ENCODE measurements around the gene PSMD13.
"Not testable (repeated sequence)": the region's sequence is repeated elsewhere in the genome, so short reads cannot be mapped to it uniquely, and the experiment has no call there.

PSMD13 gene

DNA sequence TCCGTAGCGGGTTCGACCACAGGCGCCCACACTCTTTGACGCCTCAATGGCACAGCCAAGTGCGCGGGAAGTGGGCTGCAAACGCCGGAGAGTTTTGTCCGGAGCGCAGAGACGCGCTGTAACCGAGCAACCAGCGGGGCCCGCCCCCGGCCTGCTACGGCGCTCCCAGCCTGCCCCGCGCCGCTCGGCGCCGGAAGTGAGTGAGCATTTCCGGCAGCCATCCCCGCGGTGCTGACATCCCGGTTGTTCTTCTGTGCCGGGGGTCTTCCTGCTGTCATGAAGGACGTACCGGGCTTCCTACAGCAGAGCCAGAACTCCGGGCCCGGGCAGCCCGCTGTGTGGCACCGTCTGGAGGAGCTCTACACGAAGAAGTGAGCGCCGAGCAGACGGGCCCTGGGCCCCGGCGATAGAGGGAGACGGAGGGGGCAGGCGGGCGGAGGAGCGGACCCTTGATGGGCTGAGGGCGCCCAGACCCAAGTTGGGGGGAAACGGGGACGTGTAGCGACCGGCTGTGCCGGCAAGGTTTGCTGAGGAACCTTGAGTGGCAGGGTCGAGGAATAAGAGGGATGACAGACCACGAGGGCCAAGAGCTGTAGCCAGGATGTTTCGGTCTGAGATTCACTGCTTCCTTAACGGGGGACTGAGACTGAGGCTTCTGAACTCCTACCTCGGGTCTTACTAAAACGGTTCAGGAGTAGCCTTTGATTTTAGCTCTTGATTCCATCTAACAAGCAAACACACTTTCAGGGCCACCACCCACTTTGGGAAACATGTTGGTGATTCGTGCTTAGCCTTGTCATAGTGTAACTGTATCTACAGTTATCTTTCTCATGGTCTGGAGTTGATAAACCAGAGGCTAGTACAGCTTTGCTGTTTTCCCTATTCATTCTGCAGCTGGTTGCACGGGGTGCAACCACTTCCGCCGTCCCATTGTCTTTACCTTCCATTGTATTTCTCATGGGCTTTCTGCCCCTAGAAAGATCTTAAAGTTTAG is at the start of gene PSMD13:
TSS of gene PSMD13 (plus strand) at position 203 of the 994 bp plus-strand sequence. CDS start at position 277, 74 bp downstream.
- peak within 1 kb of the TSS; percentile 96 for H3K9ac ChIP-seq (ENCODE audit: insufficient read length, low read depth)
- DNase-seq (ENCODE audit: low read depth, low spot score), result peak; percentile 63
- peaks cover 54% of the 10 kb centered on the region for H3K36me3 ChIP-seq (ENCODE audit: insufficient read depth, insufficient read length, low read length)
- no peak for TF ChIP-seq YY1 (IDR thresholded peaks at IDR 0.05; ENCODE audit: insufficient read depth, insufficient read length)
- TF ChIP-seq ZNF274 (IDR thresholded peaks at IDR 0.05; ENCODE audit: low read depth, low read length), result no peak
- no peak for TF ChIP-seq SUZ12 (IDR thresholded peaks at IDR 0.05; ENCODE audit: extremely low read depth, insufficient read depth, insufficient read length)
- peak within 1 kb of the TSS; percentile 94 for H3K4me3 ChIP-seq (ENCODE audit: insufficient read length, low read depth)
- H3K9me3 ChIP-seq (ENCODE audit: insufficient read depth, low read length), result no peaks in the 10 kb centered on the region
- no peaks in the 10 kb centered on the region for H3K27me3 ChIP-seq (ENCODE audit: insufficient read depth, insufficient read length)
- peaks cover 6% of the 10 kb centered on the region for H3K4me1 ChIP-seq (ENCODE audit: insufficient read depth, insufficient read length)

DNA sequence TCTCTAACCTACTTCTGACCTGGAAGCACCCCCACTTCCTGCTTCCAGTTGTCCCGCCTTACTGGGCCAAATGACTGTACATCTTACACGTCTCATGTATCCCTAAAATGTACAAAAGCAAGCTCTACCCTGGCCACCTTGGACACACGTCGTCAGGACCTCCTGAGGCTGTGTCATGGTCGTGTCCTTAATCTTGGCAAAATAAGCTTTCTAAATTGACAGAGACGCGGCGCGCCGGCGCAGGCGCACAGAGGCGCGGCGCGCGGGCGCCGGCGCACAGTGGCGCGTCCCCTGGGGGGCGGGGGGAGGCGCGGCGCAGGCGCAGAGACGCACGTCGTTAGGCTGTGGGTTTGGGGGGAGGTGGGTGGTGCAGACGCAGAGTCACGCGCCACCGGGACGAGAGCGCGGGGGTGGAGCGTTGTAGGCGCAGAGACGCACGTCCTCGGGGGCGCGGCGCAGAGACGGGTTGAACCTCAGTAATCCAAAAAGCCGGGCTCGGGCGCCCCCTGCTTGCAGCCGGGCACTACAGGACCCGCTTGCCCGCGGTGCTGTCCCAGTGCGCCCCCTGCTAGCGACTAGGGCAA is 47.5 kb upstream of the PSMD13 start:
- not testable (repeated sequence) for H3K4me1 ChIP-seq (ENCODE audit: insufficient read depth, insufficient read length); DNase-seq (ENCODE audit: low read depth, low spot score); H3K36me3 ChIP-seq (ENCODE audit: insufficient read depth, insufficient read length, low read length); H3K9me3 ChIP-seq (ENCODE audit: insufficient read depth, low read length); H3K27me3 ChIP-seq (ENCODE audit: insufficient read depth, insufficient read length); H3K9ac ChIP-seq (ENCODE audit: insufficient read length, low read depth); H3K4me3 ChIP-seq (ENCODE audit: insufficient read length, low read depth)

DNA sequence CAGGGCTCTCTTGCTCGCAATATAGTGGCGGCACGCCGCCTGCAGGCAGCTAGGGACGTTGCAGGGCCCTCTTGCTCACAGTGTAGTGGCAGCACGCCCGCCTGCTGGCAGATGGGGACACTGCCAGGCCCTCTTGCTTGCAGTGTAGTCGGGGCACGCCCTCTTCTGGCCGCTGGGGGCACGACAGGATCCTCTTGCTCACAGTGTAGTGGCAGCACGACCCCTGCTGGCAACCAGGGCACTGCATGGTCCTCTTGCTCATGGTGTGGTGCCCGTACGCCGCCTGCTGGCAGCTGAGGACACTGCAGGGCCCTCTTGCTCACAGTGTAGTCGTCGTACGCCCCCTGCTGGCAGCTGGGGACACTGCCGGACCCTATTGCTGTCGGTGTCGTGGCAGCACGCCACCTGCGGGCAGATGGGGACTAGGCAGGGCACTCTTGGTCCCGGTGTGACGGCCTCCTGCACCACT is 46.9 kb upstream of the PSMD13 start:
- not testable (repeated sequence) for H3K36me3 ChIP-seq (ENCODE audit: insufficient read depth, insufficient read length, low read length); H3K9ac ChIP-seq (ENCODE audit: insufficient read length, low read depth); H3K4me3 ChIP-seq (ENCODE audit: insufficient read length, low read depth); H3K4me1 ChIP-seq (ENCODE audit: insufficient read depth, insufficient read length); DNase-seq (ENCODE audit: low read depth, low spot score); H3K9me3 ChIP-seq (ENCODE audit: insufficient read depth, low read length); H3K27me3 ChIP-seq (ENCODE audit: insufficient read depth, insufficient read length)

DNA sequence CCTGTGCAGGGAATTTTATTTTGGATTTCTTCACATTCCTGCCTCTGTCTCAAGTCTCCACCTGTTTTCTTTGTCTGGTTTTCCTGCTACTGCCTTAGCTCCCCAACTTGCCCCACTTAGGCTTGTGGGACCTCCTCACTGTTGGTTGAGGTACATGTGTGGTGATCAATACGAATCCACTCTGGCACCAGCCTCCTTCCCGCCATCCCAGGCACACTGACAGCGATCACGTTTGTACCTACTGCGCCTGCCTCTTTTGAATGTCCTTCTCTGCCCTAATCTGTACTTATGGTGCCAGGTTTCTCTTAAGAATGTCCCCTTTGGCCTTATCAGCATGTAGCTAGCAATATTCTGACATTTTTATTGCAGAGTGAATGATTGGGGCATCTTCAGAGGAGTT is 46.2 kb upstream of the PSMD13 start:
- not testable (repeated sequence) for H3K9me3 ChIP-seq (ENCODE audit: insufficient read depth, low read length); H3K27me3 ChIP-seq (ENCODE audit: insufficient read depth, insufficient read length); H3K4me3 ChIP-seq (ENCODE audit: insufficient read length, low read depth); H3K9ac ChIP-seq (ENCODE audit: insufficient read length, low read depth); H3K36me3 ChIP-seq (ENCODE audit: insufficient read depth, insufficient read length, low read length); H3K4me1 ChIP-seq (ENCODE audit: insufficient read depth, insufficient read length); DNase-seq (ENCODE audit: low read depth, low spot score)

DNA sequence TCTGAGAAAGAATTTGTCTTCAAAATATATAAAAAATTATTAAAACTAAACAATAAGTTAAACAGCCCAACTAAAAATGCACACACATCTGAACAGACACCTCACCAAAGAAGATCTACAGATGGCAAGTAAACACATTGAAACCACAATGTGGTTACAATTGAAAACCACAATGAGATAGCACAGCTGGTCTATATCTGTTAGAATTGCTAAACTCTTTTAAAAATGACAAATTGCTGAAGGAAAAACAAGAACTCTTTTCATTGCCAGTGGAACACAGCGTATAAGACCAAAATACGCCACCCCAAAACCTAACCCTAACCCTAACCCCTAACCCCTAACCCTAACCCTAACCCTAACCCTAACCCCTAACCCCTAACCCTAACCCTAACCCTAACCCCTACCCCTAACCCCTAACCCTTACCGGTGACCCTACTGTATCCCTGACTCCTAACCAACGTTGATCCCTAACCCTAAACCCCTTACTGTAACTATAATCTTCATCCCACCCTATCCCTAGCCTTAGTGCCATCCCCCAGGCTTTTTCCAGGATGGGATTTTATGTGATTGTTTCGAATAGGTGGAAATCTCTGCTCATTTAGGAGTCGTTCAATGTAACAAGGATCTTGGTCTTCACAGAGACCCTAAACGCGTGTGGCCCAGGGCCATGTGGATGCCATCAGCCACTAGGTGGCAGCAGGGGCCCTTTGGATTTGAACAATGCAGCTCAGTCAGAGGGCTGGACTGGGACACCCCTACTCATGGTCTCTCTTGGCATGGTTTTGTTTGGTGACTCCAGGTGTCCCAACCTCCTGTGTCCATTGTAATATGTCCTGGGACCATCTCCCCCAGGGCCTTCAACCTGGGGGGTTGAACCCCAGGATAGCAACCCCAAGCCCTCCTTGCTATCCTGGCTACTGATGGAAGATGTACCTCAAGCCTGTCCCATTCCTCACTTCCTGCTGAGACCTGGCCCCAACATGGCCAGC is 45.0 kb upstream of the PSMD13 start:
- not testable (repeated sequence) for H3K9ac ChIP-seq (ENCODE audit: insufficient read length, low read depth); H3K4me1 ChIP-seq (ENCODE audit: insufficient read depth, insufficient read length); H3K4me3 ChIP-seq (ENCODE audit: insufficient read length, low read depth); DNase-seq (ENCODE audit: low read depth, low spot score); H3K27me3 ChIP-seq (ENCODE audit: insufficient read depth, insufficient read length); H3K9me3 ChIP-seq (ENCODE audit: insufficient read depth, low read length); H3K36me3 ChIP-seq (ENCODE audit: insufficient read depth, insufficient read length, low read length)

DNA sequence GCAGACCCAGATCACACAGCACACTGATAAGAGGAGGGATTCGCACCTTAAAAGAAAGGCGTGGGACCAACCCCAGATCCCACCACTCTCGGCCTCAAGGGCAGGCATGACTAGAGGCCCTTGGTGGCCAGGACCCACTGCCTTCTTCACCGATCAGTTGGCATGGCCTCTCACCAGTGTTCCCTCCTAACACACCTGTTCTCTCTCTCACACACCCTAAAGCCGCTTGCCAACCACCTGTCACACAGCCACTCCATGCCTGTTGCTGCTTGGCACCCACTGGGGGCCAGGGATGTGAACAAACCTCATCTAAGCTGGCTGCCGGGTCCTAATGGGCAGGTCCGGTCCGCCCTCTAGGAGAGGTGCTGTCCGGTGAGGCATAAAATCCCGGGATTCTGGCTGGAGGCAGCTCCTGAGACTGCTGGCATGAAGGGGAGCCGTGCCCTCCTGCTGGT is 44.1 kb upstream of the PSMD13 start, which contains the start of gene SCGB1C1:
TSS of gene SCGB1C1 (plus strand) at position 405 of the 455 bp plus-strand sequence. CDS start at position 427, 22 bp downstream.
- H3K4me1 ChIP-seq (ENCODE audit: insufficient read depth, insufficient read length); H3K27me3 ChIP-seq (ENCODE audit: insufficient read depth, insufficient read length); H3K9me3 ChIP-seq (ENCODE audit: insufficient read depth, low read length); DNase-seq (ENCODE audit: low read depth, low spot score); H3K36me3 ChIP-seq (ENCODE audit: insufficient read depth, insufficient read length, low read length); H3K9ac ChIP-seq (ENCODE audit: insufficient read length, low read depth); H3K4me3 ChIP-seq (ENCODE audit: insufficient read length, low read depth): not testable (repeated sequence)

DNA sequence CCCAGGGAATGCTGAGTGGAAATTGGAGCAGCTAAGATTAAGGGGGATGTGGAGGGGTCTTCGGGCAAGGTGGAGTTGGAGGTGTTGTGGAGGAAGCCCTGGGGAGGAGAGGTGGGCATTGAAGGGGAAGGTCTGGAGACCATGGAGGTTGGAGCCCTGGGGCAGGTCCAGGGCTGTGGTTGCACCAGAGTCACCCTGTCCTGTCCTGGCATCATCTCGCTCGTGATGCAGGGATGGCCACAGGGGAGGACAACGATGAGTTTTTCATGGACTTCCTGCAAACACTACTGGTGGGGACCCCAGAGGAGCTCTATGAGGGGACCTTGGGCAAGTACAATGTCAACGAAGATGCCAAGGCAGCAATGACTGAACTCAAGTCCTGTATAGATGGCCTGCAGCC is 43.3 kb upstream of the PSMD13 start:
- H3K36me3 ChIP-seq (ENCODE audit: insufficient read depth, insufficient read length, low read length); DNase-seq (ENCODE audit: low read depth, low spot score); H3K4me1 ChIP-seq (ENCODE audit: insufficient read depth, insufficient read length); H3K9ac ChIP-seq (ENCODE audit: insufficient read length, low read depth); H3K9me3 ChIP-seq (ENCODE audit: insufficient read depth, low read length); H3K27me3 ChIP-seq (ENCODE audit: insufficient read depth, insufficient read length); H3K4me3 ChIP-seq (ENCODE audit: insufficient read length, low read depth): not testable (repeated sequence)

All from NT2/D1 (cell line).